Vagina (tissue), 2 donors: ENCODE data around the gene LASP1NB.

Experiments used
- DNase-seq, 2 donors: peaks; one replicate each; pipeline ENCODE4 v3.0.0-alpha.2; 2017; ENCODE audit errors: extremely low spot score in 2 of 2
- H3K27ac ChIP-seq: fragments of 200-600 bp; sonication (generic); one replicate; pipeline ENCODE4 v1.5.1; 2019
- H3K27me3 ChIP-seq: fragments of 200-600 bp; sonication (generic); one replicate; pipeline ENCODE4 v1.5.1; 2019
- H3K36me3 ChIP-seq, 2 donors: fragments of 200-600 bp; sonication (generic); one replicate each; pipeline ENCODE4 v1.5.1; 2017 to 2019
- H3K4me1 ChIP-seq: fragments of 200-600 bp; sonication (generic); one replicate; pipeline ENCODE4 v1.5.1; 2019
- H3K4me3 ChIP-seq, 2 donors: fragments of 200-600 bp; sonication (generic); 1 replicate in 1 of 2; 2 replicates in 1 of 2; pipeline ENCODE4 v1.5.1; 2016 to 2019
- H3K9me3 ChIP-seq: fragments of 200-600 bp; sonication (generic); one replicate; pipeline ENCODE4 v1.5.1; 2019
- POLR2A ChIP-seq, 2 donors: fragments of 450-650 bp; IDR thresholded peaks; one replicate each; pipeline ENCODE4 v1.6.1; 2017; ENCODE audit warnings: antibody characterized with exemption in 2 of 2, mild to moderate bottlenecking in 2 of 2, moderate library complexity in 2 of 2
- POLR2AphosphoS5 ChIP-seq, 2 donors: sonication (generic); formaldehyde crosslinking; IDR thresholded peaks; one replicate each; pipeline ENCODE4 v1.9.0; 2017; ENCODE audit warnings: antibody characterized with exemption in 2 of 2, mild to moderate bottlenecking in 2 of 2, low read depth in 1 of 2; ENCODE audit not compliant: insufficient read depth in 1 of 2
- intact Hi-C: fragments of 100-400 bp; cut with DNase I; formaldehyde crosslinking; loops from one replicate; pipeline ENCODE4 v1.15.1; 2023
- TF ChIP-seq, protein P1 (sequence below), 3 experiments: fragments of 450-650 bp in 2 of 3; fragments of 200-600 bp in 1 of 3; sonication (generic) in 1 of 3; IDR thresholded peaks; one replicate each; pipeline ENCODE4 v1.5.1; 2017 to 2019; ENCODE audit warnings: antibody characterized with exemption in 3 of 3, mild to moderate bottlenecking in 2 of 3, moderate library complexity in 2 of 3

The LASP1NB gene

DNA sequence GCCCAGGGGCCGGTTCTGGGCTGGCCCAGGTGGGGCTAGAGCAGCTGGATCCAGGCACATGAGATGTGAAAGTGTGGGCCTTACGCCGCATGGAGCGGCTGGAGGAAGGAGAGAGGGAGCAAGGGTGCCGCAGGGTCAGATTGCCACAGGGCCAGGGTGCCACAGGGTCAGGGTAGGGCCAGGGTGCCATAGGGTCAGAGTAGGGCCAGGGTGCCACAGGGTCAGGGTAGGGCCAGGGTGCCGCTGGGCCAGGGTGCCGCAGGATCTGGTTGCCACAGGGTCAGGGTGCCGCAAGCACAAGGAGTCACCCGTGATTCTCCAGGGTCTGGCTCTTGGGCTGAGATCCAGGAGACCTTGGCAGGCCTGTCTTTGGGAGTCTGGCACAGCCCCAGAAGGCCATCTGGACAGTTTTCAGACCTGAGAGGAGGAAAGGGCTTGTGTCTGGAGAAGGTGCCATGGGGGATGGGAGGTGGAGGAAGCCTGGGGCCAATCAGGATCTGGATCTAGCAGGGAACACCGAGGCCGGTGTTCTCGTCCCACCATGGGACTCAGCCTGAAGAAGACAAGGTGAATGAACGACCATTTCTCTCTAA, 13.1 kb upstream of the LASP1NB start:
- H3K27me3 ChIP-seq: no peaks in the 10 kb centered on the region
- no peaks in the 10 kb centered on the region for H3K9me3 ChIP-seq
- intact Hi-C loops: no loop called here
- DNase-seq: peak; percentile 77 to 87
- no peak overlapping the region for H3K4me3 ChIP-seq
- no peak for TF ChIP-seq POLR2A (IDR thresholded peaks at IDR 0.05)
- TF ChIP-seq POLR2AphosphoS5 (IDR thresholded peaks at IDR 0.05; ENCODE audit: insufficient read depth in 1 of 2, low read depth in 1 of 2): no peak
- TF ChIP-seq, protein P1, sequence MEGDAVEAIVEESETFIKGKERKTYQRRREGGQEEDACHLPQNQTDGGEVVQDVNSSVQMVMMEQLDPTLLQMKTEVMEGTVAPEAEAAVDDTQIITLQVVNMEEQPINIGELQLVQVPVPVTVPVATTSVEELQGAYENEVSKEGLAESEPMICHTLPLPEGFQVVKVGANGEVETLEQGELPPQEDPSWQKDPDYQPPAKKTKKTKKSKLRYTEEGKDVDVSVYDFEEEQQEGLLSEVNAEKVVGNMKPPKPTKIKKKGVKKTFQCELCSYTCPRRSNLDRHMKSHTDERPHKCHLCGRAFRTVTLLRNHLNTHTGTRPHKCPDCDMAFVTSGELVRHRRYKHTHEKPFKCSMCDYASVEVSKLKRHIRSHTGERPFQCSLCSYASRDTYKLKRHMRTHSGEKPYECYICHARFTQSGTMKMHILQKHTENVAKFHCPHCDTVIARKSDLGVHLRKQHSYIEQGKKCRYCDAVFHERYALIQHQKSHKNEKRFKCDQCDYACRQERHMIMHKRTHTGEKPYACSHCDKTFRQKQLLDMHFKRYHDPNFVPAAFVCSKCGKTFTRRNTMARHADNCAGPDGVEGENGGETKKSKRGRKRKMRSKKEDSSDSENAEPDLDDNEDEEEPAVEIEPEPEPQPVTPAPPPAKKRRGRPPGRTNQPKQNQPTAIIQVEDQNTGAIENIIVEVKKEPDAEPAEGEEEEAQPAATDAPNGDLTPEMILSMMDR (IDR thresholded peaks at IDR 0.05): no peak
- peaks cover 57% of the 10 kb centered on the region for H3K4me1 ChIP-seq
- peak overlapping the region; percentile 36 for H3K27ac ChIP-seq
- H3K36me3 ChIP-seq: peaks cover 0 to 31% of the 10 kb centered on the region in 2 donors

DNA sequence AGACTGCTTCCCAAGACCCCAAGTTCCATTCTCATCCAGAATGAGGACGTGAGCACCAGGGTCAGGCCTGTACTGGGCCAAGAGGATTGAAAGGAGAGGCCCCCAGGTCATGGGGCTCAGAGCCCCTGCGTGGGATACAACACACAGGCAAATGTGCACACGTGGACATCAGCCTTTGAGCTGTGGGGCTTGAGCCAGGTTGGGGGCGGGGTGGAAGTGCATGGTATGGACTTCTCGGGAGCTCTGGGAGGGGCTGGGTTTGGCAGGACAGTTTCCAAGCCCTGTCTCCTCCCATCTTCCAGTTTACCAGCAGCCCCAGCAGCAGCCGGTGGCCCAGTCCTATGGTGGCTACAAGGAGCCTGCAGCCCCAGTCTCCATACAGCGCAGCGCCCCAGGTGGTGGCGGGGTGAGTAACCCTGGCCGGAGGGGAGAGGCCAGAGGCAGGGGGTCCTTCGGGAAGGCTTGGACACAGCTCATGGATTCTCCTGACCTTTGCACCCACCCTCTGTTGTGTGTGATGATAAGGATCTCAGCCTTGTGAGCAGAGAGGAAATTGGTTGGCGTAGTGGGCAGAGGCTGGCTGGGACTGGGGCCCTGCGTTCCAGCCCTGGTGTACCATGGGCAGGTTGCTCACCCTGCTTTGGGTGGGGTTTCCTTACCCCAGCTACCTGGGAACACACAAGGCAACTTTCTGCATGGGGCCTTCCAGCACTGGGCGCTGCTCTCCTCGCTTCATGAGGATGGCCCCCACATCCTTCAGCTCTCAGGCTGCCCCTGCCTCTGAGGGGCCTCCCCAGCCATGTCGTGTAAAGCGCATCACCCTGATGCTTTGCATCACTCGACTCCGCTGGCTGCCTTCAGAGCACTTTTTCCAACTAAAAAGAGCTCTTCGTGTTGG, 10.4 kb upstream of the LASP1NB start:
- no peak overlapping the region for H3K4me3 ChIP-seq
- H3K36me3 ChIP-seq: peaks cover 0 to 58% of the 10 kb centered on the region in 2 donors
- H3K4me1 ChIP-seq: peaks cover 30% of the 10 kb centered on the region
- TF ChIP-seq, protein P1 (IDR thresholded peaks at IDR 0.05): no peak
- TF ChIP-seq POLR2AphosphoS5 (IDR thresholded peaks at IDR 0.05; ENCODE audit: insufficient read depth in 1 of 2, low read depth in 1 of 2) (no peak), POLR2A (IDR thresholded peaks at IDR 0.05) (no peak)
- DNase-seq: peak in 1 of 2 donors; percentile 81
- no peaks in the 10 kb centered on the region for H3K9me3 ChIP-seq
- no peak overlapping the region for H3K27ac ChIP-seq
- intact Hi-C loops: no loop called here
- no peaks in the 10 kb centered on the region for H3K27me3 ChIP-seq

DNA sequence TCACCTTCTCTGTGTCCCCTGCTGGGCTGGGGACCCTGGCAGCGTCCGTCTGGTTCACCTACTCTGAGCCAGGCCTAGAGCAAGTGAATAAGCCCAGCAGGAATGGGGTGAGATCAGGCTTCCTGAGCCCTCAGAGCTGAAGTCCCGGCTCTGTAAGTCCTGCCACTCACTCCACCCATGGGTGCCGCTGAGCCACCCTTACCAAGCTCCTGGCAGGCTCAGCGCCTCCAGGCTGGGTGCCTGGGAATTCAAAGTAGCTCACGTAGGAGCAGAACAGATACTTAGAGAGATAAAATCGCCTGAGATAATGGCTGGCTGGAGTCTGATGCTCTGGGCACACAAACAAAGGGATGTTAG, 9.8 kb upstream of the LASP1NB start:
- DNase-seq: no peak
- H3K9me3 ChIP-seq: no peaks in the 10 kb centered on the region
- no peaks in the 10 kb centered on the region for H3K27me3 ChIP-seq
- peaks cover 0 to 63% of the 10 kb centered on the region in 2 donors for H3K36me3 ChIP-seq
- H3K4me3 ChIP-seq: no peak overlapping the region
- intact Hi-C loops: no loop called here
- peaks cover 27% of the 10 kb centered on the region for H3K4me1 ChIP-seq
- H3K27ac ChIP-seq: no peak overlapping the region
- TF ChIP-seq, protein P1 (IDR thresholded peaks at IDR 0.05): no peak
- TF ChIP-seq POLR2A (IDR thresholded peaks at IDR 0.05) (no peak), POLR2AphosphoS5 (IDR thresholded peaks at IDR 0.05; ENCODE audit: insufficient read depth in 1 of 2, low read depth in 1 of 2) (no peak)

DNA sequence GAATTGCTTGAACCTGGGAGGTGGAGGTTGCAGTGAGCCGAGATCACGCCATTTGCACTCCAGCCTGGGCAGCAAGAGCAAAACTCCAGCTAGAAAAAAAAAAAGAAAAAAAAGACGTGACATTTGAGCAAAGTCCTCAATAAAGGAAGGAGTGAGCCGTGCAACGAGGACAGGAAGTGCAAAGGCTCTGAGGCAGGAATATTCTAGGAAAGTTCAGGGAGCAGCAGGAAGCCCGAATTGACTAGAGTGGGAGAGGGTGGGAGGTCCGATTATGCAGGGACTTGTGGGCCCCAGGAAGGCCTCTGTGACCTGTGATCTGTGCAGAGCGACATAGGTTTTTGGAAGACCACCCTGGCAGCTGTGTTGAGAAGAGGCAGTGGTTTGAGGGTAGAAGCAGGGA, 8.6 kb upstream of the LASP1NB start:
- peaks cover 16% of the 10 kb centered on the region for H3K4me1 ChIP-seq
- H3K9me3 ChIP-seq: no peaks in the 10 kb centered on the region
- H3K27ac ChIP-seq: no peak overlapping the region
- peaks cover 0 to 63% of the 10 kb centered on the region in 2 donors for H3K36me3 ChIP-seq
- DNase-seq: no peak
- intact Hi-C loops: no loop called here
- no peaks in the 10 kb centered on the region for H3K27me3 ChIP-seq
- H3K4me3 ChIP-seq: no peak overlapping the region
- TF ChIP-seq POLR2AphosphoS5 (IDR thresholded peaks at IDR 0.05; ENCODE audit: insufficient read depth in 1 of 2, low read depth in 1 of 2): no peak
- no peak for TF ChIP-seq POLR2A (IDR thresholded peaks at IDR 0.05)
- TF ChIP-seq, protein P1 (IDR thresholded peaks at IDR 0.05): no peak

DNA sequence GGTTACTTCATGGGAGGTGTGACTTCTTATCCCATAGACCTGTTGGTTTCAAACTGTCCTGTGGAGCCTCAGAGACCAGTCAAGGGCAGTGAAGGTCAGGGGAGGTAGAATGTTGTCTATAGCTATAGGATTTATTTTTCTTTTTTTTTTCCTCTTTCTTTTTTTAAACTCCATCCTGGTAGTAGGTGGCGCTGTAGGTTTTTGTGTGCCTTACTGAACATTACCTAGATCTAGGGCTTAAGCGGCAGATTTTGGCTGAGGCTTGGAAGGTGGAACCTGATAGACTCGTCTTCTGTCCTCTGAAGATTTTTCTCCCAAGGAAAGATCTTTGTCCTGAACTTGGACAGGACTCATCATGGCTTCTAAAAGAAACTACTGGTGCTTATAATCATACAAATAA, 8.2 kb upstream of the LASP1NB start:
- peaks cover 12% of the 10 kb centered on the region for H3K4me1 ChIP-seq
- intact Hi-C loops: no loop called here
- no peak for DNase-seq
- no peaks in the 10 kb centered on the region for H3K27me3 ChIP-seq
- no peaks in the 10 kb centered on the region for H3K9me3 ChIP-seq
- H3K36me3 ChIP-seq: peaks cover 0 to 63% of the 10 kb centered on the region in 2 donors
- no peak overlapping the region for H3K27ac ChIP-seq
- no peak overlapping the region for H3K4me3 ChIP-seq
- TF ChIP-seq POLR2AphosphoS5 (IDR thresholded peaks at IDR 0.05; ENCODE audit: insufficient read depth in 1 of 2, low read depth in 1 of 2) (no peak), POLR2A (IDR thresholded peaks at IDR 0.05) (no peak)
- TF ChIP-seq, protein P1 (IDR thresholded peaks at IDR 0.05): no peak
